Calu3 (cell line): ENCODE results near the gene BFSP2. TPM values are rescaled to one million over a fixed set of nuclear protein-coding genes. Genes with fewer than 3 reads are reported as not detected.

Source experiments
- BruUV-seq: library from RNA; stranded (reverse); fragments of 400-500 nt; replicated peaks from 2 replicates; lab custom pipeline; 2021; lab: Mats Ljungman, UMichigan
- CTCF ChIA-PET: fragments of 300-600 bp; sonication (Branson Sonifier 250); formaldehyde crosslinking; loops from one replicate; lab custom pipeline; 2022; ENCODE audit warnings: antibody characterized with exemption; lab: Charles Lee
- DNase-seq: peaks from one replicate; pipeline ENCODE4 v3.0.0; 2022
- H3K27ac Mint-ChIP-seq: one replicate; pipeline ENCODE4 v1.8.0; 2022; ENCODE audit warnings: mixed read lengths; ENCODE audit not compliant: unreplicated experiment
- H3K27me3 Mint-ChIP-seq: one replicate; pipeline ENCODE4 v1.8.0; 2022; ENCODE audit warnings: mixed read lengths; ENCODE audit not compliant: unreplicated experiment
- H3K36me3 Mint-ChIP-seq: one replicate; pipeline ENCODE4 v1.8.0; 2022; ENCODE audit warnings: mild to moderate bottlenecking, moderate library complexity, mixed read lengths; ENCODE audit not compliant: insufficient read depth, unreplicated experiment
- H3K4me1 Mint-ChIP-seq: one replicate; pipeline ENCODE4 v1.8.0; 2022; ENCODE audit warnings: mild to moderate bottlenecking, low read depth, mixed read lengths; ENCODE audit not compliant: unreplicated experiment
- H3K4me3 Mint-ChIP-seq: one replicate; pipeline ENCODE4 v1.8.0; 2022; ENCODE audit warnings: mild to moderate bottlenecking, low read depth, moderate library complexity, mixed read lengths; ENCODE audit not compliant: unreplicated experiment
- H3K9me3 Mint-ChIP-seq: one replicate; pipeline ENCODE4 v1.8.0; 2022; ENCODE audit warnings: low read depth, mixed read lengths; ENCODE audit not compliant: unreplicated experiment
- intact Hi-C: fragments of 100-400 bp; cut with micrococcal nuclease; formaldehyde crosslinking; loops from one replicate; pipeline ENCODE4 v1.10.0; 2022; ENCODE audit not compliant: unreplicated experiment
- total RNA-seq: library from RNA; stranded (reverse); gene quantifications from 2 replicates; pipeline ENCODE4 v1.2.3, GENCODE V29; 2022
- TF ChIP-seq, protein P1 (sequence below): fragments of 200-600 bp; IDR thresholded peaks from one replicate; pipeline ENCODE4 v1.8.0; 2022; ENCODE audit warnings: antibody characterized with exemption; ENCODE audit not compliant: unreplicated experiment

BFSP2 gene
- total RNA-seq, 1 experiment from 2014 or later, result not detected

DNA sequence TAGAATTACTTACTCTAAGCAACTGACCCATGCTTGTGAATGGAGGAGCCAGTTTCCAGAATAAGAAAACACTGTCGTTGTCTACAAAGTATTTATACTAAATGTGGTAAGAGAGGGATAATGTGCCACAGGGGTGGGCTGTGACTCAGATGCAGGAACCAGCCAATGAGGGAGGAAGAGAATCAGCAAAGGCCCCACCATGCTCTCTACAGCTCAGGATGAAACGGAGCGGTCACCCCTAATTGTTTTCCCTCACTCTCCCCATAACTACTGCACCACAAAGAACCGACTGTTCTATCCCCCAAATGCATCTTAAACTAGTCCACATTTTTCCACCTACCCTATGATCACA, 44.5 kb downstream of the BFSP2 start:
- Mint-ChIP-seq H3K36me3 (no peaks in the 10 kb centered on the region), H3K4me3 (no peak overlapping the region), H3K9me3 (peaks cover 4% of the 10 kb centered on the region), H3K4me1 (peaks cover 24% of the 10 kb centered on the region), H3K27ac (peak overlapping the region; percentile 83), H3K27me3 (no peaks in the 10 kb centered on the region)
- no peak for DNase-seq
- no TSS peak for BruUV-seq
- intact Hi-C loops, result loop anchor here (1.0 to 2.0 kb wide), 3 partner anchors 129 to 218 kb away; partner anchors contain the start of gene CDV3
- CTCF ChIA-PET, result no interaction called here
- TF ChIP-seq, protein P1, sequence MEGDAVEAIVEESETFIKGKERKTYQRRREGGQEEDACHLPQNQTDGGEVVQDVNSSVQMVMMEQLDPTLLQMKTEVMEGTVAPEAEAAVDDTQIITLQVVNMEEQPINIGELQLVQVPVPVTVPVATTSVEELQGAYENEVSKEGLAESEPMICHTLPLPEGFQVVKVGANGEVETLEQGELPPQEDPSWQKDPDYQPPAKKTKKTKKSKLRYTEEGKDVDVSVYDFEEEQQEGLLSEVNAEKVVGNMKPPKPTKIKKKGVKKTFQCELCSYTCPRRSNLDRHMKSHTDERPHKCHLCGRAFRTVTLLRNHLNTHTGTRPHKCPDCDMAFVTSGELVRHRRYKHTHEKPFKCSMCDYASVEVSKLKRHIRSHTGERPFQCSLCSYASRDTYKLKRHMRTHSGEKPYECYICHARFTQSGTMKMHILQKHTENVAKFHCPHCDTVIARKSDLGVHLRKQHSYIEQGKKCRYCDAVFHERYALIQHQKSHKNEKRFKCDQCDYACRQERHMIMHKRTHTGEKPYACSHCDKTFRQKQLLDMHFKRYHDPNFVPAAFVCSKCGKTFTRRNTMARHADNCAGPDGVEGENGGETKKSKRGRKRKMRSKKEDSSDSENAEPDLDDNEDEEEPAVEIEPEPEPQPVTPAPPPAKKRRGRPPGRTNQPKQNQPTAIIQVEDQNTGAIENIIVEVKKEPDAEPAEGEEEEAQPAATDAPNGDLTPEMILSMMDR, result no peak

DNA sequence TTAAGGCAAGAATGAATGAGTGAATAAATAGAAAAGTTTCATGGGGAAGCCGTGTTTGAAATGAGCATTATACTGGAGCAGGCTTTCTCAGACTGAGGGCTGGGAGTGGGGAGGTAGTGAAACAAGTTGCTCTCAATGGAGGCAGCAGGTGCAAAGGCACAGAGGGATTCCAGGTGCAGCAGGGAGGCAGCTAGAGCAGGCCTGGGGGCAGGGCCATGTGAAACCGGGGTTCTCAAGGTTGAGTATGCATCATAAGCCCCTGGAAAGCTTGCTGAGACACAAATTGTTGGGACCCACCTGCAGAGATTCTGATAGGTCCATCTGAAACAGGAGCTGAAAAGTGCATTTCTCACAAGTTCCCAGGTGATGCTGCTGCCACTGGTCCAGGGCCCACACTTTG, 45.3 kb downstream of the BFSP2 start:
- Mint-ChIP-seq H3K27ac (peak overlapping the region; percentile 83), H3K4me3 (no peak overlapping the region), H3K36me3 (no peaks in the 10 kb centered on the region), H3K27me3 (no peaks in the 10 kb centered on the region), H3K9me3 (no peaks in the 10 kb centered on the region), H3K4me1 (peaks cover 24% of the 10 kb centered on the region)
- intact Hi-C loops, result loop anchor here (2.0 kb wide), 1 partner anchor 218 kb away; no protein-coding TSS in a partner anchor
- DNase-seq, result no peak
- CTCF ChIA-PET, result no interaction called here
- no TSS peak for BruUV-seq
- TF ChIP-seq, protein P1, result no peak

DNA sequence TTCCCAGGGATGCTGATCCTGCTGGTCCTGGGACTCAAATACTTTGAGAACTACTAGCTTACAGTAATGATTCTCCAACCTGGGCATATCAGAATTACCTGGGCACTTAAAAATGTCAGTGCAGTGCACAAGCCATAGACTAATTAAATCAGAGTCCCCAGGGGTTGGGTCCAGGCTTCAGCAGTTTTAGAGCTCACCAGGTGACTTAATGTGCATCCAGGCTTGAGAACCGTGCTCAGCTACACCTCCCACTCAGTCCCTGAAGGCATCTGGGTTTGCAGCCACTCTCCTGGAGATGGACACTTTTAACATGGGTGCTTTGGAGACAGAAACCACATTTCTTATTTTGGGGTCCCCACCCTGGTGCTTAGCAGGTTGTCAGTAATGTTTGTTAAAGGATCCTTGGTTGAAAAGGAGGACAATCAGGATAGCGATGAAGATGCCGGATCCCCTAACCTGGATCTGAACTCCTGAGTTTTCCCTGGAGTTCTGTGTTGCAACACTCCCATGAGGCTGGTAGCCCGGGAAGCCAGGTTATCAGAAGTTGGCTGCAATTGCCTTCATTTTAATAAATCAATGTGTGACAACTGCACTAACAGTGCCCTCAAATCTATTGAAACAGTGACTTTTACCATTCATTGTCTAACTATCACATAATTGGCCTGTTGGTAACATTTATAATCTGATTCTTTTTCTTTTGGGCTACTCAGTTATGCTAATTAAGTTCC, 48.1 kb downstream of the BFSP2 start:
- Mint-ChIP-seq H3K4me1 (peaks cover 21% of the 10 kb centered on the region), H3K4me3 (no peak overlapping the region), H3K9me3 (no peaks in the 10 kb centered on the region), H3K27ac (no peak overlapping the region), H3K36me3 (no peaks in the 10 kb centered on the region), H3K27me3 (no peaks in the 10 kb centered on the region)
- BruUV-seq, result no TSS peak
- CTCF ChIA-PET, result interaction anchor here (0.7 to 1.1 kb wide), 2 partner anchors 24 to 777 kb away, joined by 3 read pairs; no protein-coding TSS in a partner anchor
- intact Hi-C loops, result no loop called here
- DNase-seq, result no peak
- TF ChIP-seq, protein P1, result no peak

DNA sequence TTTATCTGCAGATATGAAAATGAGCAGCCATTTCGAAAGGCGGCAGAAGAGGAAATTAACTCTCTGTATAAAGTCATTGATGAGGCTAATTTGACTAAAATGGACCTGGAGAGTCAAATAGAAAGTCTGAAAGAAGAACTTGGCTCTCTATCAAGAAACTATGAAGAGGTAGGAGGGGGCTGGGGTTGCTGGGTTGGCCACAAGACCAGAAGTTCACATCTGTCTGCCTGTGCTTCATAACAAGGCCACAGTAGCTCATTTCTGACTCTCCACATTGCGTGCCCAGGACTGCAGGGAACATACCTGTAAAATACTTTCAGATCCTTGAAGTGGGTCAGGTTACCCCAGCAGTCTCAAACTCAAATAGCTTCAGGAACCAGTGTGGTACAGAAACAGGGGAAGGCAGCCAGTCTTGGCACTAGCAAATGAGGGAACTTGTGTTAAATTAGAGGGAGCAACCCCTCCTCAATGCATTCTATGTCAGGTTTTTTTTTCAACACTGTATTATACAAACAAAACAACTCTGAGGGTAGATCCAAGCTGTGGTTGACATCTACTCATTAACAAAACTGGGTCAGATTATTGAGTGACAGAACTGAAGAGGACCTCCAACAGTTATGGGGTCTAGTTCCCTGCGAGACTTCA, 48.7 kb downstream of the BFSP2 start:
- H3K9me3 Mint-ChIP-seq, result no peaks in the 10 kb centered on the region
- no peaks in the 10 kb centered on the region for H3K27me3 Mint-ChIP-seq
- H3K4me3 Mint-ChIP-seq, result no peak overlapping the region
- CTCF ChIA-PET, result interaction anchor here (0.7 to 1.1 kb wide), 2 partner anchors 25 to 778 kb away, joined by 3 read pairs; no protein-coding TSS in a partner anchor
- intact Hi-C loops, result no loop called here
- no peaks in the 10 kb centered on the region for H3K36me3 Mint-ChIP-seq
- peaks cover 14% of the 10 kb centered on the region for H3K4me1 Mint-ChIP-seq
- TF ChIP-seq, protein P1, result no peak
- DNase-seq, result no peak
- H3K27ac Mint-ChIP-seq, result no peak overlapping the region
- BruUV-seq, result no TSS peak
